ENCODE measurements around the gene NUSAP1. TPM values are rescaled to one million over a fixed set of nuclear protein-coding genes. Genes with fewer than 3 reads are reported as not detected.

NUSAP1 gene
- total RNA-seq, 1 experiment from 2014 or later = 178 TPM

DNA sequence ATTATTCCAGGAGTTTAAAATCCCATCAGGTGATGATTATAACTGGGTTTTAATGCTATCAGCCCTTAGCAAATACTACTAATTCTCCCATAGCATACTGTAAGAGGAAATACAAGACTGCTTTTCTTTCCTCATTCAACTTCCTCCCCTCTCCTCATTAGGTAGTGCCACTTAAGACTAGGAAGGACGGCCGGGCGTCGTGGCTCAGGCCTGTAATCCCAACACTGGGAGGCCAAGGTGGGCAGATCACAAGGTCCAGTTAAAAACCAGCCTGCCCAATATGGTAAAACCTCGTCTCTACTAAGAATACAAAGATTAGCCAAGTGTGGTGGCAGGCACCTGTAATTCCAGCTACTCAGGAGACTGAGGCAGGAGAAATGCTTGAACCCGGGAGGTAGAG lies 55.0 kb downstream of the NUSAP1 start:
- CTCF ChIA-PET = no interaction called here

GRCh38 chr15:41392659-41393058 lies 60.0 kb downstream of the NUSAP1 start:
- DNase-seq (no peak), ATAC-seq (no peak)
- peaks cover 6% of the 10 kb centered on the region; the same call in 1 of the 2 replicates for H3K4me1 ChIP-seq (ENCODE audit: insufficient read depth, low read length)
- BruUV-seq (replicated peaks) = no TSS peak
- H3K79me2 ChIP-seq (ENCODE audit: low read length) = no peaks in the 10 kb centered on the region
- H3K4me3 ChIP-seq (ENCODE audit: low read length) = no peak overlapping the region
- no peaks in the 10 kb centered on the region for H3K27me3 ChIP-seq (ENCODE audit: low read length)
- H3F3A ChIP-seq (ENCODE audit: low read length, unreplicated experiment) = no peaks in the 10 kb centered on the region
- no peak overlapping the region for H2AFZ ChIP-seq (ENCODE audit: low read length)
- 0 out of 2 replicates have a peak, but pooled peaks cover 5% of the 10 kb centered on the region for H3K36me3 ChIP-seq (ENCODE audit: low read depth, low read length)
- TF ChIP-seq EZH2phosphoT487 (IDR thresholded peaks at IDR 0.05; ENCODE audit: borderline replicate concordance, low read length) (no peak), EZH2 (IDR thresholded peaks at IDR 0.05; ENCODE audit: low read length, unreplicated experiment) (no peak), CTCF (conservative IDR thresholded peaks at IDR 0.05; ENCODE audit: low read depth, low read length) (no peak)
- H3K9ac ChIP-seq (ENCODE audit: low read length) = no peak overlapping the region
- no peaks in the 10 kb centered on the region for H3K9me2 ChIP-seq (replicated peaks; ENCODE audit: low read length)
- H4K20me1 ChIP-seq (ENCODE audit: low read length) = no peaks in the 10 kb centered on the region
- intact Hi-C loops (cut with micrococcal nuclease) = no loop called here
- H3K4me2 ChIP-seq (ENCODE audit: low read length) = no peak overlapping the region
- ChIA-PET CTCF (no interaction called here), POLR2A (ENCODE audit: unreplicated experiment) (no interaction called here)
- no peak overlapping the region for H3K27ac ChIP-seq (ENCODE audit: low read length)
- no peaks in the 10 kb centered on the region for H3K9me3 ChIP-seq (ENCODE audit: low read length)

More for the DNA sequence above, 55.0 kb downstream of the NUSAP1 start:
- no peak for ATAC-seq
- Histone ChIP-seq H3K4me3 (ENCODE audit: low read length) (no peak overlapping the region), H3K9ac (ENCODE audit: low read length) (no peak overlapping the region), H3K4me1 (ENCODE audit: insufficient read depth, low read length) (no peaks in the 10 kb centered on the region), H3K4me2 (ENCODE audit: low read length) (no peak overlapping the region), H3K27ac (ENCODE audit: low read length) (no peak overlapping the region), H3K27me3 (ENCODE audit: low read length) (no peaks in the 10 kb centered on the region), H3F3A (ENCODE audit: low read length, unreplicated experiment) (no peaks in the 10 kb centered on the region), H3K36me3 (ENCODE audit: low read depth, low read length) (0 out of 2 replicates have a peak, but pooled peaks cover 5% of the 10 kb centered on the region), H2AFZ (ENCODE audit: low read length) (no peak overlapping the region), H3K9me2 (replicated peaks; ENCODE audit: low read length) (no peaks in the 10 kb centered on the region), H4K20me1 (ENCODE audit: low read length) (no peaks in the 10 kb centered on the region), H3K9me3 (ENCODE audit: low read length) (no peaks in the 10 kb centered on the region), H3K79me2 (ENCODE audit: low read length) (no peaks in the 10 kb centered on the region)
- BruUV-seq (replicated peaks) = no TSS peak
- TF ChIP-seq CTCF (conservative IDR thresholded peaks at IDR 0.05; ENCODE audit: low read depth, low read length) = no peak
- TF ChIP-seq EZH2phosphoT487 (IDR thresholded peaks at IDR 0.05; ENCODE audit: borderline replicate concordance, low read length) = no peak
- no peak for TF ChIP-seq EZH2 (IDR thresholded peaks at IDR 0.05; ENCODE audit: low read length, unreplicated experiment)
- intact Hi-C loops (cut with micrococcal nuclease) = no loop called here
- POLR2A ChIA-PET (ENCODE audit: unreplicated experiment) = no interaction called here
- DNase-seq = no peak

DNA sequence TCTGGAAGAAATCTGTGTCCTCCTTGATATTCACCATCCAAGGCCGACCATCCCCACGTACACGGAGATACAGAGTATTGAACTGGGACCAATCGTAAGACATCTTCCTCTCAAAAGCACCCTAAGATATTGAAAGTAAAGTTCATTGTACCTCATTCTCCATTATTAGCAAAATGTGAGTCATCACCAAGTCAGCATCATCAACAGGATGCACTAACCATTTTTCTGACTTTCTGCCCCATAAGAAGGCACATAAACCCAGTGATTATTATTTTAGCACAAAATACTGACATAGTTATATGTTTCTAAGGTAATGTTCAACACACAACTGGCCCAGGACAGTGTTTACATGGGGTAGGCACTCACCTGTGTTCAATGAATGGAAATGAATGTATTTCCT lies 62.2 kb downstream of the NUSAP1 start:
- Histone ChIP-seq H3K4me2 (ENCODE audit: low read length) (no peak overlapping the region), H4K20me1 (ENCODE audit: low read length) (no peaks in the 10 kb centered on the region), H2AFZ (ENCODE audit: low read length) (no peak overlapping the region), H3K79me2 (ENCODE audit: low read length) (no peaks in the 10 kb centered on the region), H3K9me3 (ENCODE audit: low read length) (no peaks in the 10 kb centered on the region), H3K4me1 (ENCODE audit: insufficient read depth, low read length) (peaks cover 6% of the 10 kb centered on the region; the same call in 1 of the 2 replicates), H3K4me3 (ENCODE audit: low read length) (no peak overlapping the region), H3K9ac (ENCODE audit: low read length) (no peak overlapping the region), H3K36me3 (ENCODE audit: low read depth, low read length) (no peaks in the 10 kb centered on the region), H3K27ac (ENCODE audit: low read length) (no peak overlapping the region), H3F3A (ENCODE audit: low read length, unreplicated experiment) (no peaks in the 10 kb centered on the region), H3K9me2 (replicated peaks; ENCODE audit: low read length) (no peaks in the 10 kb centered on the region), H3K27me3 (ENCODE audit: low read length) (no peaks in the 10 kb centered on the region)
- ATAC-seq (peak; percentile 64; the same call in 1 of the 2 replicates), DNase-seq (peak; percentile 12)
- ChIA-PET POLR2A (ENCODE audit: unreplicated experiment) (no interaction called here), CTCF (no interaction called here)
- no peak for TF ChIP-seq EZH2 (IDR thresholded peaks at IDR 0.05; ENCODE audit: low read length, unreplicated experiment)
- no peak for TF ChIP-seq EZH2phosphoT487 (IDR thresholded peaks at IDR 0.05; ENCODE audit: borderline replicate concordance, low read length)
- no peak for TF ChIP-seq CTCF (conservative IDR thresholded peaks at IDR 0.05; ENCODE audit: low read depth, low read length)
- intact Hi-C loops (cut with micrococcal nuclease) = no loop called here
- BruUV-seq (replicated peaks) = no TSS peak

All from PC-3 (cell line).